MM.1S (cell line): ENCODE results near the gene NRXN3.

Source experiments
- CTCF ChIP-seq: fragments of 300-600 bp; sonication (generic); IDR thresholded peaks from 2 replicates; pipeline ENCODE4 v1.5.1; 2016; ENCODE audit warnings: antibody characterized with exemption, low read length, mixed read lengths
- EZH2phosphoT487 ChIP-seq: fragments of 300-600 bp; sonication (generic); IDR thresholded peaks from 2 replicates; pipeline ENCODE4 v1.6.1; 2018; ENCODE audit warnings: antibody characterized with exemption, low read length

- TF ChIP-seq CTCF = no peak
- no peak for TF ChIP-seq EZH2phosphoT487
Measured at GRCh38 chr14:79641371-79641770, 1471.2 kb downstream of the NRXN3 start.
